Adipocyte (in vitro differentiated cells): Measurements from ENCODE around the gene STK31.
"Not testable (repeated sequence)": the region's sequence is repeated elsewhere in the genome, so short reads cannot be mapped to it uniquely, and the experiment has no call there.

ENCODE experiments used
- DNase-seq: peaks from one replicate; pipeline ENCODE4 v3.0.0-alpha.2; 2015; ENCODE audit warnings: low read depth
- H3K27me3 ChIP-seq: replicated peaks from 2 replicates; pipeline ENCODE4 v1.7.0; 2013; ENCODE audit warnings: mild to moderate bottlenecking, low read length, moderate library complexity; ENCODE audit not compliant: control insufficient read depth, insufficient read depth
- H3K36me3 ChIP-seq: 2 replicates; pipeline ENCODE4 v1.7.0; 2013; ENCODE audit warnings: low read length, mild to moderate bottlenecking, moderate library complexity; ENCODE audit not compliant: control insufficient read depth, insufficient read depth, severe bottlenecking
- H3K4me1 ChIP-seq: 2 replicates; pipeline ENCODE4 v1.7.0; 2013; ENCODE audit warnings: mild to moderate bottlenecking, low read length, moderate library complexity; ENCODE audit not compliant: control insufficient read depth, insufficient read depth
- H3K4me3 ChIP-seq: 2 replicates; pipeline ENCODE4 v1.7.0; 2013; ENCODE audit warnings: mild to moderate bottlenecking, low read length, moderate library complexity
- H3K9ac ChIP-seq: 2 replicates; pipeline ENCODE4 v1.7.0; 2013; ENCODE audit warnings: mild to moderate bottlenecking, low read length, moderate library complexity
- H3K9me3 ChIP-seq: 2 replicates; pipeline ENCODE4 v1.7.0; 2013; ENCODE audit warnings: mild to moderate bottlenecking, low read length, moderate library complexity; ENCODE audit not compliant: control insufficient read depth

Gene STK31

DNA sequence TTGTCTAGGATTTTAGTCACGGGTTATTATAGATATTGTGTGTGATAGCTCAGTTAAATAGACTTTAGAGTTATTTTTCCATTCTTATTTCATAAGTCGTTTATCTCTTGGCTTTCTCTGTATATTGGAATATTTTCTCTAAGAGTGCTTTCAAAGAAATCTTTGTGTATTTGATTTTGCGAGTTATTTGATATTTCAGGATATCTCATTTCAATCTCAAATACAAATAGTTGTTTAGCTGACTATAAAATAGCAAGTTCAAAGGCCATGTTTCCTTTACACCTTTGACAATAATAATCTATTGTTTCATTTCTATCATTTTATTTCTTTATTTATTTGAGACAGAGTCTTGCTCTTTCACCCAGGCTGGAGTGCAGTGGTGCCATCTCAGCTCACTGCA, 55.9 kb downstream of the STK31 start:
- no peaks in the 10 kb centered on the region for H3K27me3 ChIP-seq
- DNase-seq = no peak
- no peak overlapping the region for H3K9ac ChIP-seq
- H3K4me3 ChIP-seq = no peak overlapping the region
- H3K9me3 ChIP-seq = peaks cover 3% of the 10 kb centered on the region
- no peaks in the 10 kb centered on the region for H3K36me3 ChIP-seq
- no peaks in the 10 kb centered on the region for H3K4me1 ChIP-seq

DNA sequence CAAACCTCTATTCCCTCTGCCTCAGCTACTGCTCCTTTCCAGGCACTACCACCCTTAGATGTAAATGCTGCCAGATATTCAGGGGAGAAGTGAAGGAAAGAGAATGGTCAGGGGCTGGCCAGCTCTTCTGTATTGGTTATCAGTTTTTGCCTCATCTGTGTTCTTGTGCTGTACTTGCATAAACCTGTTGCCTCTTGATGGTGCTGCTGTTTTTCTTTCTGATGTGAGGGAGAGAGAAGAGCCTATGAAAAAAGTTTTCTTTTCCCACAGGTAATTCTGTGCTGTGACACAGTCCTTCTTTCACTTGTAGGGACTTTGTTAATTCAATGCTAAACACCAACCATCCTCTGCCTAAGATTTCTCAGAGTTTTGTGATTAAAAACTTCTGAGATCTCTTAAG, 57.5 kb downstream of the STK31 start:
- Histone ChIP-seq H3K4me3 (no peak overlapping the region), H3K36me3 (no peaks in the 10 kb centered on the region), H3K9ac (no peak overlapping the region), H3K27me3 (no peaks in the 10 kb centered on the region), H3K9me3 (peaks cover 3% of the 10 kb centered on the region), H3K4me1 (no peaks in the 10 kb centered on the region)
- DNase-seq = no peak

DNA sequence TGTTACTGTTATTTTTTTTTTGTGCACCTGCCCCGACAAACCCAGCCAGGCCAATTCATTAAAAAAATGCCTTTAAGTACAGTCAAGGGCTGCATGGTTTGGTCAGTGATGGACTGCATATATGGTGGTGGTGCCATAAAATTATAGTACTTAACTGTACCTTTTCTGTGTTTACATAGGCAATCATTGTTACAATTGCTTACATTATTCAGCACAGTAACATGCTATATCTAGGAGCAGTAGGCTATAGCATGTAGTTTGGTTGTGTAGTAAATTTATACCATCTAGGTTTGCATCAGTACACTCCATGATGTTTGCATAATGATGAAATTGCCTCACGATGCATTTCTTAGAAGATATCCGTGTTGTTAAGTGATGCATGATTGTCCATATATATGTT, 58.0 kb downstream of the STK31 start:
- no peak for DNase-seq
- Histone ChIP-seq H3K9ac (no peak overlapping the region), H3K27me3 (no peaks in the 10 kb centered on the region), H3K9me3 (peaks cover 3% of the 10 kb centered on the region), H3K4me3 (no peak overlapping the region), H3K36me3 (no peaks in the 10 kb centered on the region), H3K4me1 (no peaks in the 10 kb centered on the region)

DNA sequence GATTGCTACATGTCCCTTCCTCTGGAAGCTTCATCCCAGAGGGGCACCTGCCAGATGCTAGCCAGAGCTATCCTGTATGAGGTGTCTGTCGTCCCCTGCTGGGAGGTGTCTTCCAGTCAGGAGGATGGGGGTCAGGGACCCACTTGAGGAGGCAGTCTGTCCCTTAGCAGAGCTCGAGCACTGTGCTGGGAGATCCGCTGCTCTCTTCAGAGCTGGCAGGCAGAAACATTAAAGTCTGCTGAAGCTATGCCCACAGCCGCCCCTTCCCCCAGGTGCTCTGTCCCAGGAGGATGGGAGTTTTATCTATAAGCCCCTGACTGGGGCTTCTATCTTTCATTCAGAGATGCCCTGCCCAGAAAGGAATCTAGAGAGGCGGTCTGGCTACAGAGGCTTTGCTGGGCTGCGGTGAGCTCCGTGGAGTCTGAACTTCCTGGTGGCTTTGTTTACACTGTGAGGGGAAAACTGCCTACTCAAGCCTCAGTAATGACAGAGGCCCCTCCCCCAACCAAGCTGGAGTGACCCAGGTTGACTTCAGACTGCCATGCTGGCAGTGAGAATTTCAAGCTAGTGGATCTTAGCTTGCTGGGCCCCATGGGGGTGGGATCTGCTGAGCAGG, 69.3 kb downstream of the STK31 start:
- H3K9ac ChIP-seq, DNase-seq, H3K9me3 ChIP-seq, H3K36me3 ChIP-seq, H3K4me1 ChIP-seq, H3K27me3 ChIP-seq, H3K4me3 ChIP-seq: not testable (repeated sequence)

DNA sequence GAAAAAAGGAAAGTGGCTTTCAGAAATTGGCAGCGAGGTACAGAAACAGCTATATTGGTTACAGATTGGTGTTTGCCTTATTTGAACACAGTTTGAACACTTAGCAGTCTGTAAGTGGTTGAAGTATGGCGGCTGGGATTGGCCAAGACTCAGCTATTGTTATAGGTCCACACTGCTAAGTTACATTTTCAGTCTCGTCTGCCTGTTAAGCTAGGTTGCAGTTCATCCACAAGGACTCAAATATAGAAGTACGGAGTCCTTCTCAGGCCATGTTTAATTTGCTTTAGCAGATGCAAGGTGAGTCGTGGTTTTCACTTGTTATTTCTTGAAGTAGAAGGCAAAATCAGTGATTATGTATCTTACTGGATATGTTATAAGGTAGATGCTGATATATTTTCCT, 73.1 kb downstream of the STK31 start:
- Histone ChIP-seq H3K9ac (no peak overlapping the region), H3K4me3 (no peak overlapping the region), H3K4me1 (no peaks in the 10 kb centered on the region), H3K36me3 (no peaks in the 10 kb centered on the region), H3K27me3 (no peaks in the 10 kb centered on the region), H3K9me3 (no peaks in the 10 kb centered on the region)
- DNase-seq = no peak

DNA sequence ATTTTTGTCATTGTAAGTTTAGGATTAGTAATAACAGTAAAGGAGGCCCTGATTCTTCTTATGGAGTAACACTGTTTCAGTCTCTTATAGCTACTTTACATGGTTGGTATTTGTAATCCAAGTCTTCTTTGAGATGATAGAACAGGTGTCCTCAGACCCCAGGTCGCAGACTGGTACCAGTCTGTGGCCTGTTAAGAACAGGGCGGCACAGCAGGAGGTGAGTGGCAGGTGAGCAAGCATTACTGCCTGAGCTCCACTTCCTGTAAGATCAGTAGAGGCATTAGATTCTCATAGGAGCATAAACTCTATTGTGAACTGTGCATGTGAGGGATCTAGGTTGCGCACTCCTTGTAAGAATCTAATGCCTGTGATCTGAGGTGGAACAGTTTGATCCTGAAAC, 77.3 kb downstream of the STK31 start:
- H3K36me3 ChIP-seq = no peaks in the 10 kb centered on the region
- H3K9ac ChIP-seq = no peak overlapping the region
- H3K27me3 ChIP-seq = no peaks in the 10 kb centered on the region
- H3K9me3 ChIP-seq = no peaks in the 10 kb centered on the region
- H3K4me3 ChIP-seq = no peak overlapping the region
- DNase-seq = no peak
- H3K4me1 ChIP-seq = no peaks in the 10 kb centered on the region

DNA sequence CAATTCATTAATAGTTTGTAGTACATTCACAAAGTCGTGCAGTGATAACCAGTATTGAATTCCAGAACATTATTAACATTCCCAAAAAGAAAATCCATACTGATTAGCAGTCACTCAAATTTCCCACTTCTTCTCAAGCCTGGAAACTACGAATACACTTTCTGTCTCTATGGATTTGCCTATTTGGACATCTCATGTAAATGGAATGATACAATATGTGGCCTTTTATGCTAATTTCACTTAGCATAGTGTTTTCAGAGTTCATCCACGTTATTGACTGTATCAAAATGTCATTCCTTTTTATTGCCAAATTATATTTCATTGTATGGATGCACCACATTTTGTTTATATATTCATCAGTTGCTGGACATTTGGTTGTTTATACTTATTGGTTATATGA, 78.8 kb downstream of the STK31 start:
- Histone ChIP-seq H3K4me1 (no peaks in the 10 kb centered on the region), H3K4me3 (no peak overlapping the region), H3K27me3 (no peaks in the 10 kb centered on the region), H3K36me3 (no peaks in the 10 kb centered on the region), H3K9ac (no peak overlapping the region), H3K9me3 (no peaks in the 10 kb centered on the region)
- no peak for DNase-seq

DNA sequence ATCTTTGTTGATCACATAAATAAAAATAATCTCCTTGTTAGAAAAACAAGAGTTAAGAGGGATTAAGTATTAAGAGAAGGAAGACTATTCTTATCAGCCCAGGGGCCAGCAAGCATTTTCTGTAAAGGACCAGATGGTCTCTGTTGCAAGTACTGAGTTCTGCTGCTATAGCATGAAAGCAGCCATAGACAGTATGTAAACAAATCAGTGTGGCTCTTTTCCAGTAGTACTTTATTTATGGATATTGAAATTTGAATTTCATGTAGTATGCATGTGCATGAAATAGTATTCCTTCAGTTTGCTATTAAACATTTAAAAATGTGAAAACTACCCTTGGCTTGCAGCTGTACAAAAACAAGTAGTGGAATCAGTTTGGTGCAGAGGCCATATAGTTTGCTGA, 81.7 kb downstream of the STK31 start:
- Histone ChIP-seq H3K4me1 (no peaks in the 10 kb centered on the region), H3K9ac (no peak overlapping the region), H3K27me3 (no peaks in the 10 kb centered on the region), H3K36me3 (no peaks in the 10 kb centered on the region), H3K9me3 (peaks cover 4% of the 10 kb centered on the region), H3K4me3 (no peak overlapping the region)
- DNase-seq = no peak

DNA sequence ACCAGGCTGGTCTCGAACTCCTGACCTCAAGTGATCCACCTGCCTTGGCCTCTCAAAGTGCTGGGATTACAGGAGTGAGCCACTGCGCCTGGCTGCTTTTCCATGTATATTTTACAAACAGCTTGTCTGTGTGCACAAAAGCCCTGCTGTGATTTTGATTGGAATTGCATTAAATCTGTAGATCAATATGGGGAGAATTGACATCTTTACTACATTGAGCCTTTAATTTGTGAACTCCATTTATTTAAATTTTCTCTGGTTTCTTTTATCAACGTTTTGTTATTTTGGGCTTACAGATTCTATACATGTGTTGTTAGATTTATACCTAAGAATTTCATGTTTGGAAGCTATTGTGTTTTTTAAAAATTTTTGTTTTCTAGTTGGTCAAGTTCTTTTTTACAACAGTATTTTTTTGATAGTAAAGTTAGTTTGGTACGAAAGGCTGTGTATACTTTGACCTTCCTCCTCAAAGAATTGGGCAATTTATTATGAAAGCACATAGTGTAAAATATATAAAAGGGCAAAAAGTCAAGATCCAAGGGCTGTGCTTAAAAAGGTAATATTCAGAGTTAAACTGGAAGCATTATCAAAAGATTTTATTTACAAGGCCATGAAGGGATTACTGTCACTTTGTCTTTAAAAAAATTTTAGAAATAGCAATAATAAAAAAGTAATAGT, 92.8 kb downstream of the STK31 start:
- Histone ChIP-seq H3K9me3 (no peaks in the 10 kb centered on the region), H3K4me1 (no peaks in the 10 kb centered on the region), H3K27me3 (no peaks in the 10 kb centered on the region), H3K9ac (no peak overlapping the region), H3K36me3 (no peaks in the 10 kb centered on the region), H3K4me3 (no peak overlapping the region)
- DNase-seq = no peak

DNA sequence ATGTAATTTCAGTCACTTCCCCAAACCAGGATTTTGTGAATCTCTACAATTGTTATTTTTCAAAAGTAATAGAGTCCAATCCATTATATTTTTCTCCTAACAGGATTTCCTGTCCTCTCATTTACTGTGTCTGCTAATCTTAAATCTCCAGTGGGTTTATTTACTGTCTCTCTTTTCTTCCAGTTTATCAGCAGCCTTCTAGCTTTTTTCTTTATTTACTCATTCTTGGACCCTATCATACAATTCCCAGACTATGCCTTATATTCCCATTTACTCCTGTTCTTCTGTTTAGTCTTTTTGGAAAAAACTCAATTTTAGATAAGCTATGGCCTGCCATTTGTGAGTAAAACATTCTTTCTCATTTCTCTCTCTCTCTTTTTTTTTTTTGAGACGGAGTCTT, 94.7 kb downstream of the STK31 start:
- no peak overlapping the region for H3K4me3 ChIP-seq
- no peak overlapping the region for H3K9ac ChIP-seq
- DNase-seq = no peak

DNA sequence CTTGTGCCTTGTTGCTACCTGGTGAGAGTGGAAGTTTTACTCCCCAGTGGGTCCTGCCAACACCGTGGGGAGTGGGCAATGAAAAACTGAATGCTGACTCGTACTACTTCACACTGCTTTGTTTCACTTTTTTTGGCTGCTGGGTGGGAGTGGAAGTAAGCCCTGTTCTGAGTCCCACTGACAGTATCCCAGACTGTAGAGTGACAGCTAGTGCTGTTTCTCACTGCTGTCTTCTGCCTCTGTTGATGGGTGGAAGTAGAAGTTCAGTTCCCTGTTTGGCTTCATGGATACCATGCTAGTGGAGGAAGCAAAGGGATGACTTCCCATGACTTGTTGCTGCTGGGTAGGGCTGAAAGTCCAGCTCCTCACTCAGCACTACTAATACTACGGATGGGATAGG, 98.4 kb downstream of the STK31 start:
- no peak for DNase-seq
- no peak overlapping the region for H3K9ac ChIP-seq
- H3K36me3 ChIP-seq = no peaks in the 10 kb centered on the region
- H3K27me3 ChIP-seq = no peaks in the 10 kb centered on the region
- no peaks in the 10 kb centered on the region for H3K4me1 ChIP-seq
- H3K4me3 ChIP-seq = no peak overlapping the region
- peaks cover 27% of the 10 kb centered on the region for H3K9me3 ChIP-seq

More for the DNA sequence above, 94.7 kb downstream of the STK31 start:
- H3K36me3 ChIP-seq = no peaks in the 10 kb centered on the region
- peaks cover 9% of the 10 kb centered on the region for H3K9me3 ChIP-seq
- H3K27me3 ChIP-seq = no peaks in the 10 kb centered on the region
- no peaks in the 10 kb centered on the region for H3K4me1 ChIP-seq

DNA sequence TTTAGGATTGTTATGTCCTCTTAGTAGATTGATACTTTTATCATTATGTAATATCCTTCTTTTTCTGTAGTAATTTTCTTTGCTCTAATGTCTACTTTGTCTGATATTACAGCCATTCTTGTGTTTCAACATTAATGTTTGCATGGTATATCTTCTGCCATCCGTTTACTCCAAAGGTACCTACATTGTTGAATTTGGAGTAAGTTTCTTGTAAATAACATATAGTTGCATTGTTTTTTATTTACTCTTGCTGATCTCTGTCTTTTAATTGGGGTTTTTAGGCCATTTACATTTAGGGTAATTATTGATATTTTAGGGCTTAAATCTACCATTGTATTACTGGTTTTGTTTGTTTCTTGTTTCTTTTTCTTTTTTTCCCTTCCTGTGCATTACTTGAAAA, 100.1 kb downstream of the STK31 start:
- Histone ChIP-seq H3K27me3 (no peaks in the 10 kb centered on the region), H3K4me1 (no peaks in the 10 kb centered on the region), H3K36me3 (no peaks in the 10 kb centered on the region), H3K4me3 (no peak overlapping the region), H3K9ac (no peak overlapping the region), H3K9me3 (peaks cover 27% of the 10 kb centered on the region)
- DNase-seq = no peak
